ENCODE data around the gene KCNH5.

GRCh38 chr14:63091394-63091996 is 46.2 kb upstream of the KCNH5 start:
- TF ChIP-seq POLR2A (IDR thresholded peaks at IDR 0.05; ENCODE audit: insufficient read depth in 1 of 2, low read depth in 2 of 2, low read length in 2 of 2): no peak
- no peak for TF ChIP-seq ZHX1 (CRISPR knock-in tag; IDR thresholded peaks at IDR 0.05; ENCODE audit: low read depth)
- no peak for TF ChIP-seq NFAT5 (CRISPR knock-in tag; IDR thresholded peaks at IDR 0.05)
- no peak for TF ChIP-seq ATF7-NPFF (CRISPR knock-in tag; IDR thresholded peaks at IDR 0.05; ENCODE audit: low read depth)
- no peak for TF ChIP-seq CTCF (CRISPR knock-in tag; IDR thresholded peaks at IDR 0.05)
- TF ChIP-seq EZH2 (conservative IDR thresholded peaks at IDR 0.05; ENCODE audit: low read depth, low read length): no peak
- no peak for TF ChIP-seq ZNF607 (CRISPR knock-in tag; IDR thresholded peaks at IDR 0.05; ENCODE audit: borderline replicate concordance)
- no peak for TF ChIP-seq ZNF513 (CRISPR knock-in tag; conservative IDR thresholded peaks at IDR 0.05)
- no peak for TF ChIP-seq GPN1 (CRISPR knock-in tag; IDR thresholded peaks at IDR 0.05; ENCODE audit: borderline replicate concordance)
- no peak for TF ChIP-seq FOXO4 (CRISPR knock-in tag; conservative IDR thresholded peaks at IDR 0.05)
- no peak for TF ChIP-seq ZNF264 (CRISPR knock-in tag; IDR thresholded peaks at IDR 0.05)
- no peak for TF ChIP-seq MBD4 (IDR thresholded peaks at IDR 0.05; ENCODE audit: borderline replicate concordance, low read length)
- TF ChIP-seq KDM2A (CRISPR knock-in tag; IDR thresholded peaks at IDR 0.05; ENCODE audit: borderline replicate concordance, low read depth): no peak
